HepG2 (cell line): ENCODE data around the gene TBXA2R. TPM values are rescaled to one million over a fixed set of nuclear protein-coding genes. Genes with fewer than 3 reads are reported as not detected.
"Not testable (repeated sequence)": the region's sequence is repeated elsewhere in the genome, so short reads cannot be mapped to it uniquely, and the experiment has no call there.

ENCODE experiments used
- ATAC-seq: fragments of 200-7000 bp; cut with Tn5 transposase; 3 replicates; pipeline ENCODE4 v1.9.1; 2020; ENCODE audit warnings: mild to moderate bottlenecking, moderate library complexity
- BruUV-seq: library from RNA; stranded (reverse); fragments of 400-500 nt; replicated peaks from 2 replicates; lab custom pipeline; 2021; lab: Mats Ljungman, UMichigan
- CTCF ChIA-PET: fragments of 300-600 bp; formaldehyde crosslinking; extraction: SDS; loops from one replicate; lab custom pipeline; 2021; ENCODE audit warnings: low total read pairs, inconsistent platforms, low intra/inter-chr PET ratio; lab: Yijun Ruan, JAX
- POLR2A ChIA-PET: fragments of 350-600 bp; sonication (Branson Sonifier 250); formaldehyde crosslinking; loops from one replicate; lab custom pipeline; 2020; ENCODE audit warnings: antibody characterized with exemption, inconsistent platforms; lab: Yijun Ruan, JAX
- DNase-seq: peaks from one replicate; pipeline ENCODE4 v3.0.0-alpha.2; 2015; ENCODE audit warnings: low spot score
- FAIRE-seq: peaks from 3 replicates; lab custom pipeline; 2011; peaks lifted over from hg19 to GRCh38; lab: Jason Lieb, UNC
- H2AFZ ChIP-seq: one replicate; pipeline ENCODE4 v1.6.1; 2011; ENCODE audit warnings: low read length, inconsistent platforms
- H3K27ac ChIP-seq: fragments of 300-600 bp; 3 replicates; pipeline ENCODE4 v1.8.0; 2011; ENCODE audit warnings: mixed run types, mild to moderate bottlenecking, mixed read lengths, low read length, inconsistent platforms; ENCODE audit not compliant: insufficient read depth; ENCODE audit errors: extremely low read length
- H3K27me3 ChIP-seq, 2 experiments: fragments of 200-600 bp in 1 of 2; 2 replicates in 1 of 2; 3 replicates in 1 of 2; pipeline versions ENCODE4 v1.6.0 to v1.8.0; 2011; ENCODE audit warnings: low read length in 2 of 2, mild to moderate bottlenecking in 2 of 2, moderate library complexity in 2 of 2, inconsistent platforms in 1 of 2; ENCODE audit not compliant: insufficient read depth in 2 of 2, control insufficient read depth in 1 of 2
- H3K36me3 ChIP-seq, 2 experiments: fragments of 200-600 bp in 1 of 2; replicated peaks in 1 of 2; 2 replicates in 1 of 2; 3 replicates in 1 of 2; pipeline versions ENCODE4 v1.5.1 to v1.8.0; 2011; ENCODE audit warnings: low read length in 2 of 2, inconsistent platforms in 1 of 2; ENCODE audit not compliant: insufficient read depth in 2 of 2, control insufficient read depth in 1 of 2
- H3K4me1 ChIP-seq: 2 replicates; pipeline ENCODE4 v1.5.1; 2012; ENCODE audit warnings: low read length, inconsistent platforms; ENCODE audit not compliant: insufficient read depth
- H3K4me2 ChIP-seq: 2 replicates; pipeline ENCODE4 v1.6.0; 2011; ENCODE audit warnings: low read depth, low read length, inconsistent platforms
- H3K4me3 ChIP-seq, 3 experiments: fragments of 200-600 bp in 1 of 3; sonication (generic), shearing (Covaris generic) in 1 of 3; replicated peaks in 1 of 3; 2 replicates each; pipeline ENCODE4 v1.5.1; 2011 to 2016; ENCODE audit warnings: low read length in 3 of 3, inconsistent platforms in 2 of 3, low read depth in 2 of 3, mild to moderate bottlenecking in 2 of 3, control low read depth in 1 of 3, mixed read lengths in 1 of 3; ENCODE audit not compliant: insufficient read depth in 1 of 3
- H3K79me2 ChIP-seq: one replicate; pipeline ENCODE4 v1.6.1; 2011; ENCODE audit warnings: low read length, inconsistent platforms; ENCODE audit not compliant: insufficient read depth
- H3K9ac ChIP-seq: 2 replicates; pipeline ENCODE4 v1.6.0; 2011; ENCODE audit warnings: mild to moderate bottlenecking, low read depth, low read length, inconsistent platforms; ENCODE audit not compliant: insufficient read depth
- H3K9me3 ChIP-seq: 2 replicates; pipeline ENCODE4 v1.5.1; 2012; ENCODE audit warnings: mild to moderate bottlenecking, low read length
- H4K20me1 ChIP-seq: 2 replicates; pipeline ENCODE4 v1.6.0; 2011; ENCODE audit warnings: inconsistent platforms, mild to moderate bottlenecking, low read length, moderate library complexity; ENCODE audit not compliant: insufficient read depth
- JDP2 ChIP-seq: sonication (generic); formaldehyde crosslinking; IDR thresholded peaks from 2 replicates; pipeline ENCODE4 v1.8.1; 2022; ENCODE audit warnings: missing genetic modification reagents, borderline replicate concordance
- ZNF121 ChIP-seq: sonication (generic); formaldehyde crosslinking; IDR thresholded peaks from 2 replicates; pipeline ENCODE4 v1.5.0; 2020; ENCODE audit warnings: mild to moderate bottlenecking, missing genetic modification reagents
- ZNF263 ChIP-seq: sonication (generic); formaldehyde crosslinking; IDR thresholded peaks from 2 replicates; pipeline ENCODE4 v1.4.0; 2020; ENCODE audit warnings: missing genetic modification reagents
- WGBS: methylation state at CpG from one replicate; pipeline ENCODE4 v1.1.6; 2017; ENCODE audit warnings: low lambda C conversion rate; 5-methylcytosine and 5-hydroxymethylcytosine counted together
- in situ Hi-C: cut with HindIII; loops from 2 replicates; pipeline ENCODE4 v1.10.0; 2017; ENCODE audit warnings: low pct_unique_long_range_greater_than_20kb; ENCODE audit not compliant: extremely low pct_ligation_motif_present
- intact Hi-C: fragments of 100-400 bp; cut with micrococcal nuclease; formaldehyde crosslinking; loops from one replicate; pipeline ENCODE4 v1.10.0; 2022; ENCODE audit not compliant: unreplicated experiment
- polyA plus RNA-seq, 8 experiments: library from polyadenylated mRNA; depleted of rRNA in 3 of 8; stranded (reverse) in 7 of 8; unstranded in 1 of 8; fragments of >200 nt; fragmentation: Illumina TruSeq in 4 of 8; extraction: Trizol in 4 of 8; gene quantifications; 2 replicates each; pipeline versions ENCODE4 v1.2.1 to v1.2.3, GENCODE V29; 2011 to 2016; ENCODE audit warnings: low read depth in 4 of 8, missing spikeins in 1 of 8, mixed read lengths in 1 of 8; ENCODE audit not compliant: insufficient read depth in 1 of 8
- total RNA-seq, 5 experiments: library from RNA; depleted of rRNA; stranded (reverse); fragments of >200 nt; fragmentation: Illumina TruSeq; extraction: Trizol; gene quantifications; 2 replicates each; pipeline ENCODE4 v1.2.3, GENCODE V29; 2016; ENCODE audit warnings: low read depth in 1 of 5

TBXA2R gene
- total and polyA plus RNA-seq, 2 of the 13 experiments (the other 11 are each of a cell fraction or from before 2014, with no cell fraction given): 0.09 TPM; not detected in 1

DNA sequence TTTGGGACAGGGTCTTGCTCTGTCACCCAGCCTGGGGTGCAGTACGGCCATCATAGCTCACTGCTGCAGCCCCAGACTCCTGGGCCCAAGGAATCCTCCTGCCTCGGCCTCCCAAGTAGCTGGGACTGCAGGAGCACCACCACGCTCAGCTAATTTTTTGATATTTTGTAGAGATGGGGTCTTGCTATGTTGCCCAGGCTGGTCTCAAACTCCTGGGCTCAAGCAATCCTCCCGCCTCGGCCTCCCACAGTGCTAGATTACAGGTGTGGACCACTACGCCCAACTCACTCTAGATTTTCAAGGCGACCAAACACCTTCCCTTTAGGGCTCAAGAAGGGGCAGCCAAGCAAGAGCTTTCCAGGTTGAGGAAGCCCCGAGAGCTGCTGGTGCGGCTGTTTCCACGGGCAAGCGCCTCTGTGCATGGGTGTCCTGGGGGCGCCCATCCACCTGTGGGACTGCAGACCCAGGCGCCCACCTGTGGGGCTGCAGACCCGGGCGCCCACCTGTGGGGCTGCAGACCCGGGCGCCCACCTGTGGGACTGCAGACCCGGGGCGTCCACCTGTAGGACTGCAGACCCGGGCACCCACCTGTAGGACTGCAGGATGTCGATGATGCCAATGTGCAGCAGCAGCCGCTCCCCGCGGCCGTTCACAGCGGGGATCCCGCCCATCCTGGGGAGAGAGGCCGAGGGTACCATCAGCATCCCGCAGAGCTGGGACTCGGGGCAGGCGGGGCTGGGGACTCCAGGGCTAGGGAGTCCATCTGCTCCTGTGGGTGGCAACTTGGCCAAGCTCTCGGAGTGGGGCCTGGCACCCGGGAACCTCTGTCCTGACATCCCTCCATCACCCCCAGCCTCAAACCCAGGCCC lies 41.6 kb upstream of the TBXA2R start:
- Histone ChIP-seq H3K36me3 (peaks cover 2 to 4% of the 10 kb centered on the region in 2 experiments; a peak in 3 of 5 replicates), H2AFZ (no peak overlapping the region), H3K27me3 (no peaks in the 10 kb centered on the region), H4K20me1 (no peaks in the 10 kb centered on the region), H3K9me3 (no peaks in the 10 kb centered on the region), H3K4me3 (no peak overlapping the region), H3K79me2 (no peaks in the 10 kb centered on the region), H3K9ac (no peak overlapping the region), H3K4me1 (no peaks in the 10 kb centered on the region), H3K4me2 (no peak overlapping the region), H3K27ac (no peak overlapping the region)
- no TSS peak for BruUV-seq
- no peak for DNase-seq
- in situ Hi-C loops: no loop called here
- ChIA-PET POLR2A (no interaction called here), CTCF (no interaction called here)
- WGBS: 98% methylated on average over 9 of the region's 33 CpGs
- no peak for FAIRE-seq
- no peak for ATAC-seq
- intact Hi-C loops: no loop called here
- TF ChIP-seq ZNF121 (CRISPR knock-in tag) (peak; percentile 61; the same call in 1 of the 2 replicates), JDP2 (CRISPR knock-in tag) (no peak)

DNA sequence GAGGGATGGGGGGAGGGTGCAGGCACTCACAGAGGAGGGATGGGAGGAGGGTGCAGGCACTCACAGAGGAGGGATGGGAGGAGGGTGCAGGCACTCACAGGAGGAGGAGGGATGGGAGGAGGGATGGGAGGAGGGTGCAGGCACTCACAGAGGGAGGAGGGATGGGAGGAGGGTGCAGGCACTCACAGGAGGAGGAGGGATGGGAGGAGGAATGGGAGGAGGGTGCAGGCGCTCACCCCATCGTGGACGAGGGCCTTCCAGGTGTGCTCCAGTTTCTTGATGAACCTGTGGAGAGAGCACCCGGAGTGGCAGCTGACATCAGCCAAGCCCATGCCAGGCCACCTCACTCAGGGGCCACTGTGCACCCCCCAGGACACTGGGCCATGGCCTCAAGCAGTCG lies 40.4 kb upstream of the TBXA2R start:
- POLR2A ChIA-PET, ATAC-seq, H3K27me3 ChIP-seq, FAIRE-seq, H3K4me2 ChIP-seq, H3K79me2 ChIP-seq, H3K4me3 ChIP-seq, H3K4me1 ChIP-seq, intact Hi-C loops, BruUV-seq, CTCF ChIA-PET, H2AFZ ChIP-seq, H3K9me3 ChIP-seq, DNase-seq, H3K36me3 ChIP-seq, H3K9ac ChIP-seq, H4K20me1 ChIP-seq, H3K27ac ChIP-seq, in situ Hi-C loops: not testable (repeated sequence)
- peak; percentile 91 for TF ChIP-seq ZNF263 (CRISPR knock-in tag)
- WGBS: 95% methylated on average over 3 of the region's 5 CpGs
